Activated B cell treated with CpG ODN at 0.5 μM for 24 hours (primary cell): ENCODE results near the gene CCDC74B. TPM values are rescaled to one million over a fixed set of nuclear protein-coding genes. Genes with fewer than 3 reads are reported as not detected.
"Not testable (repeated sequence)": the region's sequence is repeated elsewhere in the genome, so short reads cannot be mapped to it uniquely, and the experiment has no call there.

ENCODE experiments used
- ATAC-seq: fragments of 200-7000 bp; cut with Tn5 transposase; one replicate; pipeline ENCODE4 v1.10.0; 2021; ENCODE audit warnings: low read depth, mild to moderate bottlenecking, moderate library complexity
- CTCF ChIA-PET: fragments of 350-600 bp; sonication (Branson Sonifier 250); formaldehyde crosslinking; loops from one replicate; lab custom pipeline; 2021; ENCODE audit warnings: antibody characterized with exemption; lab: Charles Lee
- POLR2A ChIA-PET: fragments of 350-600 bp; sonication (Branson Sonifier 250); formaldehyde crosslinking; loops from one replicate; lab custom pipeline; 2021; ENCODE audit warnings: antibody characterized with exemption; lab: Charles Lee
- DNase-seq: peaks from one replicate; pipeline ENCODE4 v3.0.0; 2022
- H3K27ac Mint-ChIP-seq: one replicate; pipeline ENCODE4 v1.8.0; 2020; ENCODE audit warnings: mixed read lengths
- H3K27me3 Mint-ChIP-seq: one replicate; pipeline ENCODE4 v1.8.0; 2021; ENCODE audit warnings: mixed read lengths
- H3K36me3 Mint-ChIP-seq: one replicate; pipeline ENCODE4 v1.8.0; 2021; ENCODE audit warnings: low read depth, mixed read lengths
- H3K4me1 Mint-ChIP-seq: one replicate; pipeline ENCODE4 v1.8.0; 2021; ENCODE audit warnings: mixed read lengths
- H3K4me3 Mint-ChIP-seq: one replicate; pipeline ENCODE4 v1.8.0; 2020; ENCODE audit warnings: mild to moderate bottlenecking, mixed read lengths
- H3K9me3 Mint-ChIP-seq: one replicate; pipeline ENCODE4 v1.8.0; 2020; ENCODE audit warnings: mixed read lengths
- CTCF ChIP-seq: fragments of 200-600 bp; IDR thresholded peaks from one replicate; pipeline ENCODE4 v1.8.0; 2022; ENCODE audit warnings: antibody characterized with exemption, mild to moderate bottlenecking
- intact Hi-C: fragments of 100-400 bp; cut with micrococcal nuclease; formaldehyde crosslinking; loops from one replicate; pipeline ENCODE4 v1.15.1; 2024
- total RNA-seq: library from RNA; stranded (reverse); gene quantifications from 2 replicates; pipeline ENCODE4 v1.2.3, GENCODE V29; 2022

The CCDC74B gene
- total RNA-seq, 1 donor from 2014 or later = 0.24 TPM

- no peaks in the 10 kb centered on the region for H3K27me3 Mint-ChIP-seq
- peaks cover 15% of the 10 kb centered on the region for H3K4me1 Mint-ChIP-seq
- TF ChIP-seq CTCF = no peak
- ChIA-PET CTCF (no interaction called here), POLR2A (interaction anchor here (0.6 kb wide), 1 partner anchor 14 kb away, joined by 3 read pairs; no protein-coding TSS in a partner anchor)
- no peaks in the 10 kb centered on the region for H3K9me3 Mint-ChIP-seq
- H3K36me3 Mint-ChIP-seq = peaks cover 10% of the 10 kb centered on the region
- H3K27ac Mint-ChIP-seq = no peak overlapping the region
- DNase-seq (no peak), ATAC-seq (no peak)
- H3K4me3 Mint-ChIP-seq = no peak overlapping the region
- intact Hi-C loops = no loop called here
Observed at GRCh38 chr2:130186391-130186790, 41.5 kb upstream of the CCDC74B start.

- Mint-ChIP-seq H3K27me3 (no peaks in the 10 kb centered on the region), H3K4me1 (peaks cover 18% of the 10 kb centered on the region), H3K9me3 (no peaks in the 10 kb centered on the region), H3K27ac (no peak overlapping the region), H3K36me3 (peaks cover 5% of the 10 kb centered on the region), H3K4me3 (no peak overlapping the region)
- DNase-seq (no peak), ATAC-seq (no peak)
- intact Hi-C loops = no loop called here
- ChIA-PET POLR2A (no interaction called here), CTCF (no interaction called here)
- TF ChIP-seq CTCF = no peak
Observed at GRCh38 chr2:130185896-130186295, 41.0 kb upstream of the CCDC74B start.

GRCh38 chr2:130185436-130185835 is 40.5 kb upstream of the CCDC74B start:
- TF ChIP-seq CTCF = no peak
- intact Hi-C loops = no loop called here
- POLR2A ChIA-PET = interaction anchor here (0.6 kb wide), 1 partner anchor 148 kb away, joined by 10 read pairs; no protein-coding TSS in a partner anchor
- DNase-seq = no peak
- H3K9me3 Mint-ChIP-seq = no peaks in the 10 kb centered on the region
- no peak overlapping the region for H3K27ac Mint-ChIP-seq
- no peaks in the 10 kb centered on the region for H3K27me3 Mint-ChIP-seq
- no peak overlapping the region for H3K4me3 Mint-ChIP-seq
- ATAC-seq = no peak
- CTCF ChIA-PET = no interaction called here
- peaks cover 22% of the 10 kb centered on the region for H3K4me1 Mint-ChIP-seq
- peaks cover 2% of the 10 kb centered on the region for H3K36me3 Mint-ChIP-seq

GRCh38 chr2:130183512-130184373 is 38.8 kb upstream of the CCDC74B start:
- ChIA-PET POLR2A (no interaction called here), CTCF (no interaction called here)
- Mint-ChIP-seq H3K9me3 (no peaks in the 10 kb centered on the region), H3K36me3 (peaks cover 1% of the 10 kb centered on the region), H3K4me1 (peaks cover 29% of the 10 kb centered on the region), H3K27ac (no peak overlapping the region), H3K4me3 (peak overlapping the region; percentile 77), H3K27me3 (no peaks in the 10 kb centered on the region)
- ATAC-seq = no peak
- intact Hi-C loops = loop anchor here (2.0 to 5.0 kb wide), 2 partner anchors 149 to 1866 kb away; partner anchors contain the start of gene HS6ST1
- DNase-seq = no peak
- no peak for TF ChIP-seq CTCF

GRCh38 chr2:130182826-130183511 is 38.1 kb upstream of the CCDC74B start:
- H3K36me3 Mint-ChIP-seq, DNase-seq, ATAC-seq, POLR2A ChIA-PET, H3K27me3 Mint-ChIP-seq, H3K9me3 Mint-ChIP-seq: not testable (repeated sequence)
- Mint-ChIP-seq H3K4me1 (peaks cover 31% of the 10 kb centered on the region), H3K27ac (peak overlapping the region; percentile 41), H3K4me3 (peak overlapping the region; percentile 77)
- intact Hi-C loops = loop anchor here (2.0 to 5.0 kb wide), 2 partner anchors 150 to 1866 kb away; partner anchors contain the start of gene HS6ST1
- CTCF ChIA-PET = interaction anchor here (2.4 kb wide), 1 partner anchor 159 kb away, joined by 19 read pairs; the partner anchor contains the start of gene IMP4
